HG02763 (cell line): ENCODE data around the gene PPP4C.
"Not testable (repeated sequence)": the region's sequence is repeated elsewhere in the genome, so short reads cannot be mapped to it uniquely, and the experiment has no call there.

Experiments
- ATAC-seq: cut with Tn5 transposase; IDR thresholded peaks from one replicate; pipeline ENCODE4 v1.9.1; 2021; ENCODE audit warnings: mild to moderate bottlenecking, moderate library complexity; ENCODE audit not compliant: unreplicated experiment

Gene PPP4C

DNA sequence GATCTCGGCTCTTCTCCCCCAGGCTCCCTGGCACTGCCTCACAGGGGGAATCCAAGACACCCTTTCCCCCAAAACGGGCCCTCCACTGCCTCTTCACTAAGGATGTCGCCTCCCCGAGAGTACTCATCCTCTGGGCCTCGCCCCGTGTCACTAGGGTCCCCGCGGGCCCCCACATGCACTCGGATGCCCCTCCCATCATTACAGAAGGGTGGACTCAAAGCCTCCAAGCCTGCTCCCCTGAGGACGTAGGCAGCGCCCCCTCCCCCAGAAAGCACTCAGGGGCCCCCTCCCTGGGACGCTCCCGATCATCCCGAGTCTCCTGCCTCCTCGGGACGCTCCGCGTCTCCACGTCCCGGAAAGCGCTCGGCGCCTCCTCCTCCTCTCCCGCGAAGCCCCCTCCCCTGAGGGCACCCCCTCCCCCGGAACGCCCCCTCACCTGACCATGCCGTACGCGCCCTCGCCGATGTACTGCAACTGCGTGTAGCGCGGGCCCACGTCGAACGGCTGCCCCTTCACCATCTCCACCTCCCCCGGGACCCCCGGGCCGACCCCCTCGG lies 46.9 kb downstream of the PPP4C start:
- ATAC-seq, result no peak

- ATAC-seq, result no peak
Observed at GRCh38 chr16:30124985-30125379, 49.2 kb downstream of the PPP4C start.

GRCh38 chr16:30125690-30126089 lies 49.9 kb downstream of the PPP4C start:
- ATAC-seq, result not testable (repeated sequence)

- ATAC-seq, result no peak
Observed at GRCh38 chr16:30127993-30128392, 52.2 kb downstream of the PPP4C start.

GRCh38 chr16:30131869-30132475 lies 56.2 kb downstream of the PPP4C start:
- ATAC-seq, result no peak

GRCh38 chr16:30132591-30132990 lies 56.8 kb downstream of the PPP4C start:
- ATAC-seq, result no peak
